T-helper 1 cell treated with Interleukin-12 subunit alpha and Interleukin-12 subunit beta and Interleukin-4 antibody, amounts not matched to agents 30 ng/mL and 1 ng/mL, for 36 hours (primary cell): ENCODE results near the gene TRAF7. TPM values are rescaled to one million over a fixed set of nuclear protein-coding genes. Genes with fewer than 3 reads are reported as not detected.
"Not testable (repeated sequence)": the region's sequence is repeated elsewhere in the genome, so short reads cannot be mapped to it uniquely, and the experiment has no call there.

Experiments
- intact Hi-C: fragments of 100-400 bp; cut with micrococcal nuclease; formaldehyde crosslinking; loops from one replicate; pipeline ENCODE4 v1.15.1; 2024
- total RNA-seq: library from RNA; stranded (reverse); gene quantifications from 2 replicates; pipeline ENCODE4 v1.2.3, GENCODE V29; 2022

The TRAF7 gene
- total RNA-seq, 1 donor from 2014 or later: 56.7 TPM

GRCh38 chr16:2122429-2122828 is 33.2 kb upstream of the TRAF7 start:
- intact Hi-C loops: no loop called here

- intact Hi-C loops: not testable (repeated sequence)
Observed at GRCh38 chr16:2122934-2123683, 32.5 kb upstream of the TRAF7 start.

GRCh38 chr16:2123706-2124376 is 31.7 kb upstream of the TRAF7 start:
- intact Hi-C loops: not testable (repeated sequence)

DNA sequence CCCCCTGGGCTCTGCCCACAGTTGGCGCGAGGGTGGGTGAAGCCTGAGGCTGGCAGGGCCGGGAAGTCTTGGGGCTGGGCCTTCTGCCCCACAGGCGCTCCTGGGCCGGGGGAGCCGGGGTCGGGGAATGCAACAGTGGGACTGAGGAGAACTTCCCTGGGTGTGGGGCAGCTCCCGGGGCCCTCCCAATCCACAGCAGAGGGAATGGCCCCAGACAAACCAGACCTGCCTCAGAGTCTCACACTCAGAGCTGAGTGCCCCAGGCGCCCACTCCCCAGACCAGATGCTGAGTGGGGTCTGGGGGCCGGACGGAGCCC is 31.2 kb upstream of the TRAF7 start:
- intact Hi-C loops: not testable (repeated sequence)

- intact Hi-C loops: not testable (repeated sequence)
Observed at GRCh38 chr16:2124694-2125444, 30.7 kb upstream of the TRAF7 start.

DNA sequence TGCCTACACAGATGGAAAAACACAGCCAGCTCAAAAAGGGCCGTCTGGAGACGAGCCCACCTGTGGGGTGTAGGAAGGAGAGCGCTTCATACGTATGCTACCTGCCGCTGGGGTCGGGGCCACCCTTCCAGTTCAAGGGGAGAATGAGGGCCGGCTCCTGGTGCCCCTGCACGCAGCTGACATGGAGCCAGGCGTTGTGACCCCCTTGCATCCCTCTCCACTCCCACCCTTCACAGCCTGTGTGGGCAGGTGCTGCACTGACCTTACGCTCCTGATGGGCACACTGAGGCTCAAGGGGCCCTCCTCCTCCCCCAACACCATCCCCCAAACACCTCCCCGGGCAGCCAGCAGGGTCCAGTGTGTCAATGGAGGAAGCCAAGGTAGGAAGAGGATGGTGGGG is 30.0 kb upstream of the TRAF7 start:
- intact Hi-C loops: not testable (repeated sequence)

- intact Hi-C loops: not testable (repeated sequence)
Observed at GRCh38 chr16:2126161-2126743, 29.3 kb upstream of the TRAF7 start.

GRCh38 chr16:2126928-2127556 is 28.5 kb upstream of the TRAF7 start:
- intact Hi-C loops: not testable (repeated sequence)

- intact Hi-C loops: not testable (repeated sequence)
Observed at GRCh38 chr16:2127630-2128280, 27.8 kb upstream of the TRAF7 start.

- intact Hi-C loops: not testable (repeated sequence)
Observed at GRCh38 chr16:2129251-2129650, 26.3 kb upstream of the TRAF7 start.

DNA sequence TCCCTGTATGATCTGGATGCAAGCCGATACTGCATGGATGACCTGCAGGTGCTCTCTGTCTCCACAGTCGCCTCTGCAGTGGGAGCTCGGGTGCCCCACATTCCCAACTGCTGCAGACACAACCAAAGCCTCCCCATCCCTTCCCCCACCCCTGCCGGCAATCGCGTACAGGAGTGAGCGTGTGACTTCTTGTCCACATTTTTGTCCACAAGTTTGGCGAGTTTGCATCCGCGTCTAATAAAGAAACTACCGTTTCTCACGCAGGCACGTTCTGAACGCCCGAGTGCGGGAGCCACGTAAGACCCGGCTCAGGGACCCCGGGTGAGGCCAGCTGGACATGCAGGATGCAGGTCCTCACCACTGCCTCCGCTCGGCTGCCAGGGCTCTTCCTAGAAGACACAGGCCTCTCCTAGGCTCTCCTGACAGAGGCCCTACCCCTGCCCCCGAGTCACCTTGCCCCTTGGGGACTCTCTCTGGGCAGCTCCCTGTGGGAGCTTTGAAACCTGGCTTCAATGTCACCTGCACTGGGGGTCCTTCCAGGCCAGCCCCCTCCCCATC is 25.6 kb upstream of the TRAF7 start:
- intact Hi-C loops: not testable (repeated sequence)

GRCh38 chr16:2133797-2134196 is 21.8 kb upstream of the TRAF7 start:
- intact Hi-C loops: not testable (repeated sequence)

- intact Hi-C loops: not testable (repeated sequence)
Observed at GRCh38 chr16:2135071-2135470, 20.5 kb upstream of the TRAF7 start.

DNA sequence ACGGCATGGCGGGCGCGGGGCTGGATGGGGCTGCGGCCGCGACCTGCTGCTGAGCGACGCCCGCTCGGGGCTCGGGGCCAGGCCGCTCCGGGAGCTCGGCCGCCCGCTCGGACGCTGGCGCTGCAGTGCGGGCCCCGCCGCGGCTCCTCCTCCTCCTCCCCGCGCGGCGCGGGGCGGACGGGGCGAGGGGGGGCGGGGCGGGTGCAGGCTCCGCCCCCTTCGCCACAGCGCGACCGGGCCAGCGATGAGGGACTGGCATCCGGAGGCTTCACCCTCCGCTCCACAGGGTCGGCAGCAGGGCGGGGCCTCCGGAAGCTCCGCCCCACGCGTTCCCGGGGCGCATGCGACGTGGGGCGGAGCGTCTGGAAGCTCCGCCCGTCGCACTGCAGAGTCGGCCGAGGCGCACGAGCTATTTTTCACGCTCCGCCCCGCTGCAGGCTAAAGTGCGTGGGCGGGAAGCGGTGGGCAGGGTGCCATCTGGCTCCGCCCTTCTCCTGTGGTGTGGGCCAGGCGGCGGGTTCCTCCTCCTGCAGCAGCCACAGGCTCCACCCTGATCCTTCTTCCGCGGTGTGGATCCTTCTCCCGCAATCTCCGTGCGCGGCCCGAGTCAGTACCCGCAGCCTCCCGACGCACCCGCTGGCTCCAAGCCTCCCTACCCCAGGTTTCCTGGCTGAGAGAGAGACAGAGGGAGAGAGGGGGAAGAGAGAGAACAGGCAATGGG is 19.7 kb upstream of the TRAF7 start, which contains the start of gene PKD1:
PKD1 (minus strand) TSS at position 129 of the 721 bp plus-strand sequence. CDS start 209 bp downstream, outside the sequence.
- intact Hi-C loops: loop anchor here (1.0 kb wide), 1 partner anchor 113 kb away; no protein-coding TSS in a partner anchor

- intact Hi-C loops: loop anchor here (5.0 kb wide), 1 partner anchor 281 kb away; no protein-coding TSS in a partner anchor
Observed at GRCh38 chr16:2142942-2143877, 12.4 kb upstream of the TRAF7 start.

DNA sequence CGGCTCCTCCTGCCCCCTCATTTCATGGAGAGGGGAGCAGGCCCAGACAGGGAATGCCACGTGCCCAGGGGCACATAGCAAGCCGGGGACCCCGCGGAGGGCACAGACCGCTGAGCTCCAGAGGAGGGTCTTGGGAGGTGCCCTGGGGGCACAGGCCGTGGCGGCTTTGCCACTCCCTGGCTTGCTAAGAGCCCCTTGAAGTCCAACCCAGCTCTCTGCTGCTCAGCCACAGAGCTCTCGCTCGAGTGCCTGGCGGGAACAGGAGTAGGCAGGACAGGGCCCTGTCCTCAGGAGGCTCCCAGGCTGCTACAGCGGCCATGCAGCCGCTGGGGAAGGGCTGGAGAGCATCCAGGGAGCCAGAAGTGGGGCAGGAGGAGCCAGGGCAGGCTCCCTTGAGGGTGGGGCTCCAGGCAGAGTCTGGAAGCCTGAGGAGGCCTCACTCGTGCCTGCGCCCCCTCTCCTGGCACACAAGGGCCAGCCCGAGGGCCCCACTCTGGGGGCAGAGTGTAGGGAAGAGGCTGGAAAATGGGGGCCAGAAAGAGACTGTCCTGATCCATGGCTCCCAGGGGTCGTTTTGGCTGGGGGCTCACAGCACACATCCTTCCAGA is 11.6 kb upstream of the TRAF7 start:
- intact Hi-C loops: loop anchor here (5.0 kb wide), 1 partner anchor 282 kb away; no protein-coding TSS in a partner anchor

GRCh38 chr16:2145843-2146242 is 9.7 kb upstream of the TRAF7 start:
- intact Hi-C loops: no loop called here

- intact Hi-C loops: no loop called here
Observed at GRCh38 chr16:2147378-2147777, 8.2 kb upstream of the TRAF7 start.
